Spleen (tissue), 7 donors: ENCODE results near the gene ACOX2.

Source experiments
- CTCF ChIP-seq, 11 experiments: fragments of 200-600 bp in 7 of 11; fragments of 450-650 bp in 4 of 11; sonication (generic) in 4 of 11; IDR thresholded peaks in 8 of 11; conservative IDR thresholded peaks in 3 of 11; 1 replicate in 7 of 11; 2 replicates in 4 of 11; pipeline versions ENCODE4 v1.4.0 to v1.8.0; 2016 to 2021; ENCODE audit warnings: antibody characterized with exemption in 11 of 11, inconsistent platforms in 4 of 11, mild to moderate bottlenecking in 1 of 11
- POLR2AphosphoS5 ChIP-seq, 3 donors: sonication (generic); formaldehyde crosslinking; IDR thresholded peaks; one replicate each; pipeline ENCODE4 v1.5.1; 2017; ENCODE audit warnings: antibody characterized with exemption in 3 of 3
- donor health status: DM: no; HTN: no; CAD: no; lungs with moderate emphysema.
- donor health status: DM: no; HTN: no; CAD: no.
- donor health status: DM: no; HTN: no; CAD: no.

- TF ChIP-seq CTCF (IDR thresholded peaks at IDR 0.05 in 8 of 11, conservative IDR thresholded peaks at IDR 0.05 in 3 of 11) (peak; percentile 54 to 89 (median 81)), POLR2AphosphoS5 (IDR thresholded peaks at IDR 0.05) (peak in 1 of 3 donors; percentile 13)
Measured at GRCh38 chr3:58568572-58569286, 31.7 kb upstream of the ACOX2 start.
